Ureter (tissue), 1 donor: Measurements from ENCODE around the gene FKBP3. TPM values are rescaled to one million over a fixed set of nuclear protein-coding genes. Genes with fewer than 3 reads are reported as not detected.

ENCODE experiments used
- total RNA-seq: library from RNA; stranded (reverse); gene quantifications from one replicate; pipeline ENCODE4 v1.2.4, GENCODE V29; 2023
- donor health status: DM: yes; HTN: yes; CAD: no.

The FKBP3 gene
- total RNA-seq, 1 donor from 2014 or later: 46.7 TPM

Other genes with a start within 250 kb of the FKBP3 start
- gene KLHL28, start 172.5 kb downstream of the FKBP3 start, total RNA-seq: 15.4 TPM
- gene TOGARAM1, start 172.3 kb downstream of the FKBP3 start, total RNA-seq: 33.5 TPM
- gene PRPF39, start 50.4 kb downstream of the FKBP3 start, total RNA-seq: 55.1 TPM
- 9.9 TPM for gene FANCM, start 1.4 kb upstream of the FKBP3 start, total RNA-seq
- gene MIS18BP1, start 118.7 kb upstream of the FKBP3 start, total RNA-seq: 26.1 TPM